Measurements from ENCODE around the gene TMEM39B.
A peak's percentile ranks its signal among the peaks of the same experiment; 100 is the strongest.

TMEM39B gene

DNA sequence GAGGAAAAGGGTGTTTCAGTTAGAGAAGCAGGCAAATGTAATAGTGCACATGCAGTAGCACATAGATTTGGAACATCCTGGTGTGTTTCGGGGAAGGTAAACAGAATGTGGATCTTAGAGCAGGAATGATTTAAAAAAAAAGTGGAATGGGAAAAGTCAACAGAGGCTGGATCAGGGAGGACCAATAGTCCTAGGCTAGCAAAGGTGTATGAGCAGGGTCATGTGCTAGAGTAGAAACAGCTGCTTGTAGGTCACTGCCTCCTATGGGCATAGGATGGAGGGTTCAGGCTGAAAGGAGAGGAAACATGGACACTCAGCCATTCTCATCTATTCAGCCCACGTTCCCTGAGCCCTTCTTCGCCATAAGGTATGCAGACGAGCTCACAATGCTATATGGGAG lies 31.4 kb downstream of the TMEM39B start:
- Histone ChIP-seq H3K4me2 (ENCODE audit: low read length) (no peak overlapping the region), H3K9ac (ENCODE audit: low read length) (no peak overlapping the region), H3K9me2 (ENCODE audit: low read depth, low read length) (no peaks in the 10 kb centered on the region), H3K4me3 (ENCODE audit: low read depth, low read length, poor library complexity, severe bottlenecking) (no peak overlapping the region), H3K36me3 (ENCODE audit: insufficient read depth, low read length) (peaks cover 28% of the 10 kb centered on the region), H3K27me3 (ENCODE audit: insufficient read depth, low read length) (no peaks in the 10 kb centered on the region), H3K27ac (ENCODE audit: low read depth, low read length, poor library complexity, severe bottlenecking) (no peak overlapping the region), H2AFZ (ENCODE audit: low read length) (no peak overlapping the region), H3K9me3 (ENCODE audit: low read length) (no peaks in the 10 kb centered on the region), H3K4me1 (ENCODE audit: insufficient read depth, low read length, severe bottlenecking) (peaks cover 8% of the 10 kb centered on the region), H3F3A (ENCODE audit: insufficient read depth, low read length) (no peaks in the 10 kb centered on the region), H3K79me2 (ENCODE audit: insufficient read depth, low read length) (peaks cover 8% of the 10 kb centered on the region), H4K20me1 (ENCODE audit: insufficient read depth, low read length) (no peaks in the 10 kb centered on the region)
- TF ChIP-seq EZH2 (IDR thresholded peaks at IDR 0.05; ENCODE audit: borderline replicate concordance, low read length), result no peak
- TF ChIP-seq, protein P1, sequence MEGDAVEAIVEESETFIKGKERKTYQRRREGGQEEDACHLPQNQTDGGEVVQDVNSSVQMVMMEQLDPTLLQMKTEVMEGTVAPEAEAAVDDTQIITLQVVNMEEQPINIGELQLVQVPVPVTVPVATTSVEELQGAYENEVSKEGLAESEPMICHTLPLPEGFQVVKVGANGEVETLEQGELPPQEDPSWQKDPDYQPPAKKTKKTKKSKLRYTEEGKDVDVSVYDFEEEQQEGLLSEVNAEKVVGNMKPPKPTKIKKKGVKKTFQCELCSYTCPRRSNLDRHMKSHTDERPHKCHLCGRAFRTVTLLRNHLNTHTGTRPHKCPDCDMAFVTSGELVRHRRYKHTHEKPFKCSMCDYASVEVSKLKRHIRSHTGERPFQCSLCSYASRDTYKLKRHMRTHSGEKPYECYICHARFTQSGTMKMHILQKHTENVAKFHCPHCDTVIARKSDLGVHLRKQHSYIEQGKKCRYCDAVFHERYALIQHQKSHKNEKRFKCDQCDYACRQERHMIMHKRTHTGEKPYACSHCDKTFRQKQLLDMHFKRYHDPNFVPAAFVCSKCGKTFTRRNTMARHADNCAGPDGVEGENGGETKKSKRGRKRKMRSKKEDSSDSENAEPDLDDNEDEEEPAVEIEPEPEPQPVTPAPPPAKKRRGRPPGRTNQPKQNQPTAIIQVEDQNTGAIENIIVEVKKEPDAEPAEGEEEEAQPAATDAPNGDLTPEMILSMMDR (IDR thresholded peaks at IDR 0.05; ENCODE audit: low read length), result no peak

DNA sequence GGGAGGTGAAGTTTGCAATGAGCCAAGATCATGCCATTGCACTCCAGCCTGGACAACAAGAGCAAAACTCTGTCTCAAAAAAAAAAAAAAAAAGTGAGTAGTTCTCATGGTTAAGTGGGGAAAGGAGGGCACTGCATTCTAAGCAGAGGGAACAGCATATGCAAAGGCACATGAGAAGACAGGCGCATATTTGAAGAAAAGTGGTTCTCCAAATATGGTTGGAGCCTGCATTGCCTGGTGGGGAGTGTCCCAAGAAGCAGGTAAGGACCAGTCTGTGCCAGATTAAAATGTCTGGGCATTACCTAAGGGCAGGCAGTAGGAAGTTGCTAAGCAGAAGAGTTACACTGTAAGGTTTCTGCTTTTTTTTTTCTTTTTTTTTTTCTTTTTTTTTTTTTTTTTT lies 32.6 kb downstream of the TMEM39B start:
- Histone ChIP-seq H3K9me2 (ENCODE audit: low read depth, low read length) (no peaks in the 10 kb centered on the region), H3K36me3 (ENCODE audit: insufficient read depth, low read length) (peaks cover 24% of the 10 kb centered on the region), H3K27me3 (ENCODE audit: insufficient read depth, low read length) (no peaks in the 10 kb centered on the region), H3K27ac (ENCODE audit: low read depth, low read length, poor library complexity, severe bottlenecking) (no peak overlapping the region), H3K9ac (ENCODE audit: low read length) (no peak overlapping the region), H3K4me2 (ENCODE audit: low read length) (no peak overlapping the region), H3K4me1 (ENCODE audit: insufficient read depth, low read length, severe bottlenecking) (peaks cover 21% of the 10 kb centered on the region), H3F3A (ENCODE audit: insufficient read depth, low read length) (no peaks in the 10 kb centered on the region), H3K9me3 (ENCODE audit: low read length) (no peaks in the 10 kb centered on the region), H3K79me2 (ENCODE audit: insufficient read depth, low read length) (peaks cover 20% of the 10 kb centered on the region), H3K4me3 (ENCODE audit: low read depth, low read length, poor library complexity, severe bottlenecking) (no peak overlapping the region), H4K20me1 (ENCODE audit: insufficient read depth, low read length) (no peaks in the 10 kb centered on the region), H2AFZ (ENCODE audit: low read length) (no peak overlapping the region)
- TF ChIP-seq, protein P1 (IDR thresholded peaks at IDR 0.05; ENCODE audit: low read length), result no peak
- TF ChIP-seq EZH2 (IDR thresholded peaks at IDR 0.05; ENCODE audit: borderline replicate concordance, low read length), result no peak

DNA sequence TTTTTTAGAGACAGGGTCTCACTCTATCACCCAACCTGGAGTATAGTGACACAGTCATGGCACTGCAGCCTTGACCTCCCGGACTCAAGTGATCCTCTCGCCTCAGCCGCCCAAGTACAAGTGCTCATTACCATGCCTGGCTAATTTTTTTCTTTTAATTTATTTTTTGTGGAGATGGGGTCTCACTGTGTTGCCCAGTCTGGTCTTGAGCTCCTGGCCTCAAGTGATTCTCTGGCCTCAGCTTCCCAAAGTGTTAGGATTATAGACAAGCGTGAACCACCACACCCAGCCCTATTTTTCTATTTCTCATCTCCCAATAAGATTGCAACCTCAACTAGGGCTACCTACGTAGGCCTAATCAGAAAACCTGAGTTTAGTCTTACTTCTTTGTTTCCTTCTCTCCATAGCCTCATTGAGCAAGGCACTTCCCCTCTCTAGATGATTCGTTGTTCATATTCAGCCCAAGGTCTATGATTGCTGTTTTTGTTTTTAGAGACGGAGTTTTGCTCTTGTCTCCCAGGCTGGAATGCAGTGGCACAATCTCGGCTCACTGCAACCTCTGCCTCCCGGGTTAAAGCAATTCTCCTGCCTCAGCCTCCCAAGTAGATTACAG lies 34.0 kb downstream of the TMEM39B start:
- no peak overlapping the region for H3K9ac ChIP-seq (ENCODE audit: low read length)
- no peaks in the 10 kb centered on the region for H3K9me2 ChIP-seq (ENCODE audit: low read depth, low read length)
- peak overlapping the region; percentile 88; the same call in 1 of the 2 replicates for H3K4me2 ChIP-seq (ENCODE audit: low read length)
- no peaks in the 10 kb centered on the region for H3K9me3 ChIP-seq (ENCODE audit: low read length)
- no peak overlapping the region for H2AFZ ChIP-seq (ENCODE audit: low read length)
- H3K27ac ChIP-seq (ENCODE audit: low read depth, low read length, poor library complexity, severe bottlenecking), result no peak overlapping the region
- H3K4me3 ChIP-seq (ENCODE audit: low read depth, low read length, poor library complexity, severe bottlenecking), result no peak overlapping the region
- H3K4me1 ChIP-seq (ENCODE audit: insufficient read depth, low read length, severe bottlenecking), result peaks cover 35% of the 10 kb centered on the region
- H3F3A ChIP-seq (ENCODE audit: insufficient read depth, low read length), result 0 out of 2 replicates have a peak, but pooled peaks cover 3% of the 10 kb centered on the region
- H3K36me3 ChIP-seq (ENCODE audit: insufficient read depth, low read length), result peaks cover 11% of the 10 kb centered on the region; the same call in 1 of the 2 replicates
- no peaks in the 10 kb centered on the region for H3K27me3 ChIP-seq (ENCODE audit: insufficient read depth, low read length)
- no peaks in the 10 kb centered on the region for H4K20me1 ChIP-seq (ENCODE audit: insufficient read depth, low read length)
- TF ChIP-seq, protein P1 (IDR thresholded peaks at IDR 0.05; ENCODE audit: low read length), result no peak
- TF ChIP-seq EZH2 (IDR thresholded peaks at IDR 0.05; ENCODE audit: borderline replicate concordance, low read length), result no peak
- peaks cover 34% of the 10 kb centered on the region for H3K79me2 ChIP-seq (ENCODE audit: insufficient read depth, low read length)
